Gastroesophageal sphincter (tissue), 4 donors: Measurements from ENCODE around the gene SRBD1. TPM values are rescaled to one million over a fixed set of nuclear protein-coding genes. Genes with fewer than 3 reads are reported as not detected.

Experiments used
- ATAC-seq: fragments of 150-250 bp; one replicate; pipeline ENCODE4 v1.9.1; 2016; ENCODE audit warnings: mild to moderate bottlenecking, moderate library complexity
- H3K27ac ChIP-seq, 4 donors: fragments of 200-600 bp; sonication (generic) in 3 of 4; 1 replicate in 3 of 4; 2 replicates in 1 of 4; pipeline ENCODE4 v1.5.1; 2016 to 2019
- H3K27me3 ChIP-seq: fragments of 200-600 bp; sonication (generic); one replicate; pipeline ENCODE4 v1.5.1; 2019
- H3K36me3 ChIP-seq, 2 donors: fragments of 200-600 bp; sonication (generic); one replicate each; pipeline ENCODE4 v1.5.1; 2019; ENCODE audit warnings: control low read depth in 1 of 2
- H3K4me1 ChIP-seq, 3 donors: fragments of 200-600 bp; sonication (generic); 1 replicate in 2 of 3; 2 replicates in 1 of 3; pipeline ENCODE4 v1.5.1; 2016 to 2019; ENCODE audit warnings: control low read depth in 2 of 3
- H3K4me3 ChIP-seq, 2 donors: fragments of 200-600 bp; sonication (generic); one replicate each; pipeline ENCODE4 v1.5.1; 2019; ENCODE audit warnings: mild to moderate bottlenecking in 1 of 2, moderate library complexity in 1 of 2
- H3K9me3 ChIP-seq, 3 donors: fragments of 200-600 bp; sonication (generic); one replicate each; pipeline ENCODE4 v1.5.1; 2017 to 2019; ENCODE audit warnings: control low read depth in 2 of 3
- EP300 ChIP-seq: sonication (generic); formaldehyde crosslinking; IDR thresholded peaks from one replicate; pipeline ENCODE4 v1.6.1; 2017; ENCODE audit warnings: antibody characterized with exemption, mild to moderate bottlenecking
- POLR2A ChIP-seq, 2 donors: fragments of 450-650 bp; IDR thresholded peaks; one replicate each; pipeline ENCODE4 v1.6.1; 2017; ENCODE audit warnings: antibody characterized with exemption in 2 of 2, mild to moderate bottlenecking in 2 of 2, moderate library complexity in 1 of 2
- POLR2AphosphoS5 ChIP-seq: sonication (generic); formaldehyde crosslinking; IDR thresholded peaks from one replicate; pipeline ENCODE4 v1.6.1; 2017; ENCODE audit warnings: antibody characterized with exemption
- WGBS, 2 donors: methylation state at CpG; one replicate each; pipeline ENCODE4 v1.1.5; 2018; ENCODE audit warnings: low coverage in 1 of 2; 5-methylcytosine and 5-hydroxymethylcytosine counted together
- total RNA-seq, 4 donors: library from RNA; depleted of rRNA; stranded (reverse); fragments of >200 nt; gene quantifications; one replicate each; pipeline ENCODE4 v1.1.0, GENCODE V29; 2016
- TF ChIP-seq, protein P1 (sequence below), 4 experiments: fragments of 200-600 bp in 2 of 4; fragments of 450-650 bp in 2 of 4; sonication (generic) in 1 of 4; IDR thresholded peaks; one replicate each; pipeline ENCODE4 v1.5.1; 2017 to 2019; ENCODE audit warnings: antibody characterized with exemption in 4 of 4, mild to moderate bottlenecking in 2 of 4, moderate library complexity in 2 of 4

Gene SRBD1
- total RNA-seq, 4 donors from 2014 or later = 7.7 to 16.7 (median 12.5) TPM

- no peak overlapping the region for H3K4me3 ChIP-seq
- no peaks in the 10 kb centered on the region for H3K4me1 ChIP-seq
- H3K36me3 ChIP-seq = peaks cover 0 to 73% of the 10 kb centered on the region in 2 donors
- TF ChIP-seq POLR2AphosphoS5 = no peak
- no peak for TF ChIP-seq POLR2A (IDR thresholded peaks at IDR 0.05)
- TF ChIP-seq, protein P1, sequence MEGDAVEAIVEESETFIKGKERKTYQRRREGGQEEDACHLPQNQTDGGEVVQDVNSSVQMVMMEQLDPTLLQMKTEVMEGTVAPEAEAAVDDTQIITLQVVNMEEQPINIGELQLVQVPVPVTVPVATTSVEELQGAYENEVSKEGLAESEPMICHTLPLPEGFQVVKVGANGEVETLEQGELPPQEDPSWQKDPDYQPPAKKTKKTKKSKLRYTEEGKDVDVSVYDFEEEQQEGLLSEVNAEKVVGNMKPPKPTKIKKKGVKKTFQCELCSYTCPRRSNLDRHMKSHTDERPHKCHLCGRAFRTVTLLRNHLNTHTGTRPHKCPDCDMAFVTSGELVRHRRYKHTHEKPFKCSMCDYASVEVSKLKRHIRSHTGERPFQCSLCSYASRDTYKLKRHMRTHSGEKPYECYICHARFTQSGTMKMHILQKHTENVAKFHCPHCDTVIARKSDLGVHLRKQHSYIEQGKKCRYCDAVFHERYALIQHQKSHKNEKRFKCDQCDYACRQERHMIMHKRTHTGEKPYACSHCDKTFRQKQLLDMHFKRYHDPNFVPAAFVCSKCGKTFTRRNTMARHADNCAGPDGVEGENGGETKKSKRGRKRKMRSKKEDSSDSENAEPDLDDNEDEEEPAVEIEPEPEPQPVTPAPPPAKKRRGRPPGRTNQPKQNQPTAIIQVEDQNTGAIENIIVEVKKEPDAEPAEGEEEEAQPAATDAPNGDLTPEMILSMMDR (IDR thresholded peaks at IDR 0.05) = no peak
- no peak for TF ChIP-seq EP300
- 86 to 92% methylated on average over 2 of the region's 2 CpGs for WGBS, 2 donors
- no peak for ATAC-seq
- H3K27me3 ChIP-seq = no peaks in the 10 kb centered on the region
- no peak overlapping the region for H3K27ac ChIP-seq
- no peaks in the 10 kb centered on the region for H3K9me3 ChIP-seq
Observed at GRCh38 chr2:45602624-45603023, 8.4 kb downstream of the SRBD1 start.

DNA sequence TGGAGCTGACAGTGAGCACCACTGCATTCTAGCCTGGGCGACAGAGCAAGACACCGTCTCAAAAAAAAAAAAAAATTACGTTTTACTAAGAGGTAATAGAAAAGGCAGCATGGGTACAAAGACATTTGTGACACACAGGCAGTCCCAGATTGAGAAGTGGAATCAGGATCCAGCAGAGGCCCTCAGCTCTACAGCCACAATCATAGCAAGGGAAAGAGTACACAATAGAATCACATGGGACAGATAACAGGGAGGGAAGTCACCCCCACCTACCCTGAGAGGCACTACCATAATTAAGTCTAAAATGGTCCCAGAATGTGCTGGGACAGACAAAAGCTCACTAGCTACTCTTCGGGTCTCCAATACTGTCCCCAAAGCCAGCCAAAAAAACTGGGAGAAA, 12.5 kb downstream of the SRBD1 start:
- H3K27ac ChIP-seq = no peak overlapping the region
- peaks cover 0 to 69% of the 10 kb centered on the region in 2 donors for H3K36me3 ChIP-seq
- H3K9me3 ChIP-seq = no peaks in the 10 kb centered on the region
- no peak overlapping the region for H3K4me3 ChIP-seq
- H3K27me3 ChIP-seq = no peaks in the 10 kb centered on the region
- peaks cover 0 to 3% (median 0%) of the 10 kb centered on the region in 3 donors for H3K4me1 ChIP-seq
- 83 to 90% methylated on average over 2 to 4 of the region's 4 CpGs for WGBS, 2 donors
- no peak for TF ChIP-seq POLR2A (IDR thresholded peaks at IDR 0.05)
- no peak for ATAC-seq

DNA sequence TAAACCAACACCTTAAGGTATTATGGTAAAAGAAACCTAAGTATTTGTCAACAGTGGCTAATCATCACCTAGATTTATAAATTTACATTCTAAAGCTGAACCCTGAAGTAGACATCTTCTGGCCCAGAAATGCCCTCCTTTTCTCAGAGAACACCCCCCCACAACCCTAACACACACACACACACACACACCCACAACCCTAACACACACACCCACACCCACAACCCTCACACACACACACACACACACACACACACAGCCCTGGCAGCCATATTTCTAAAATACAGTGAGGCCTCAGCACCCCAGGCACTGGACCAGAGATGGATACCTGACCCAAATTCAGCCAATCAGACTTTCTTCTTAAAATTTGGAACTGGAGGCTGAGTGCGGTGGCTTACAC, 14.3 kb downstream of the SRBD1 start:
- peaks cover 0 to 3% (median 0%) of the 10 kb centered on the region in 3 donors for H3K4me1 ChIP-seq
- no peaks in the 10 kb centered on the region for H3K27me3 ChIP-seq
- no peak for ATAC-seq
- WGBS, 2 donors = 60 to 100% methylated on average over 1 of the region's 1 CpG
- H3K4me3 ChIP-seq = no peak overlapping the region
- H3K36me3 ChIP-seq = peaks cover 0 to 53% of the 10 kb centered on the region in 2 donors
- H3K9me3 ChIP-seq = no peaks in the 10 kb centered on the region
- TF ChIP-seq, protein P1 (IDR thresholded peaks at IDR 0.05) = no peak
- TF ChIP-seq POLR2A (IDR thresholded peaks at IDR 0.05) = no peak
- no peak for TF ChIP-seq EP300
- TF ChIP-seq POLR2AphosphoS5 = no peak
- H3K27ac ChIP-seq = no peak overlapping the region

GRCh38 chr2:45595721-45596435, 15.2 kb downstream of the SRBD1 start:
- Histone ChIP-seq H3K4me1 (peaks cover 0 to 3% (median 0%) of the 10 kb centered on the region in 3 donors), H3K9me3 (no peaks in the 10 kb centered on the region), H3K27me3 (no peaks in the 10 kb centered on the region), H3K36me3 (peaks cover 0 to 44% of the 10 kb centered on the region in 2 donors), H3K4me3 (no peak overlapping the region), H3K27ac (no peak overlapping the region)
- no peak for TF ChIP-seq POLR2AphosphoS5
- WGBS, 2 donors = 74 to 77% methylated on average over 3 to 4 of the region's 4 CpGs
- ATAC-seq = no peak

- H3K36me3 ChIP-seq = peaks cover 0 to 4% of the 10 kb centered on the region in 2 donors
- 29 to 67% methylated on average over 1 of the region's 1 CpG for WGBS, 2 donors
- H3K4me1 ChIP-seq = peaks cover 0 to 2% (median 0%) of the 10 kb centered on the region in 3 donors
- TF ChIP-seq, protein P1 (IDR thresholded peaks at IDR 0.05) = no peak
- TF ChIP-seq POLR2A (IDR thresholded peaks at IDR 0.05) (no peak), EP300 (no peak), POLR2AphosphoS5 (no peak)
- no peaks in the 10 kb centered on the region for H3K27me3 ChIP-seq
- ATAC-seq = no peak
- no peak overlapping the region for H3K4me3 ChIP-seq
- no peaks in the 10 kb centered on the region for H3K9me3 ChIP-seq
- H3K27ac ChIP-seq = no peak overlapping the region
Observed at GRCh38 chr2:45591073-45591472, 20.0 kb downstream of the SRBD1 start.

GRCh38 chr2:45588158-45588829, 22.8 kb downstream of the SRBD1 start:
- H3K4me3 ChIP-seq = no peak overlapping the region
- no peak overlapping the region for H3K27ac ChIP-seq
- H3K27me3 ChIP-seq = no peaks in the 10 kb centered on the region
- peaks cover 0 to 8% (median 0%) of the 10 kb centered on the region in 3 donors for H3K4me1 ChIP-seq
- 92 to 100% methylated on average over 1 of the region's 1 CpG for WGBS, 2 donors
- H3K9me3 ChIP-seq = no peaks in the 10 kb centered on the region
- no peak for ATAC-seq
- H3K36me3 ChIP-seq = no peaks in the 10 kb centered on the region
- TF ChIP-seq POLR2AphosphoS5 (no peak), POLR2A (IDR thresholded peaks at IDR 0.05) (no peak), EP300 (no peak)
- TF ChIP-seq, protein P1 (IDR thresholded peaks at IDR 0.05) = no peak
